Measurements from ENCODE around the gene POLL.
"Not testable (repeated sequence)": the region's sequence is repeated elsewhere in the genome, so short reads cannot be mapped to it uniquely, and the experiment has no call there.

The POLL gene

GRCh38 chr10:101595591-101596433 lies 7.8 kb upstream of the POLL start:
- Mint-ChIP-seq H3K36me3 (ENCODE audit: low read depth) (no peaks in the 10 kb centered on the region), H3K4me3 (no peak overlapping the region), H3K27me3 (ENCODE audit: low read depth) (no peaks in the 10 kb centered on the region), H3K4me1 (ENCODE audit: low read depth) (no peaks in the 10 kb centered on the region), H3K9me3 (no peaks in the 10 kb centered on the region), H3K27ac (no peak overlapping the region)
- no peak for DNase-seq (ENCODE audit: low spot score)

- not testable (repeated sequence) for H3K36me3 Mint-ChIP-seq (ENCODE audit: low read depth); H3K4me3 Mint-ChIP-seq; H3K4me1 Mint-ChIP-seq (ENCODE audit: low read depth); DNase-seq (ENCODE audit: low spot score); H3K27me3 Mint-ChIP-seq (ENCODE audit: low read depth); H3K9me3 Mint-ChIP-seq; H3K27ac Mint-ChIP-seq
These were observed 5.3 kb upstream of the POLL start for GRCh38 chr10:101593331-101593730.

- peak overlapping the region; percentile 8 for H3K27ac Mint-ChIP-seq
- H3K4me3 Mint-ChIP-seq, result peak overlapping the region; percentile 93
These were observed 822 bp upstream of the POLL start for GRCh38 chr10:101588879-101589278.

GRCh38 chr10:101585841-101586240 lies 2.2 kb downstream of the POLL start:
- Mint-ChIP-seq H3K27me3 (ENCODE audit: low read depth) (no peaks in the 10 kb centered on the region), H3K27ac (no peak overlapping the region), H3K9me3 (no peaks in the 10 kb centered on the region)

More at GRCh38 chr10:101588879-101589278, 822 bp upstream of the POLL start:
- Mint-ChIP-seq H3K9me3 (no peaks in the 10 kb centered on the region), H3K4me1 (ENCODE audit: low read depth) (peaks cover 17% of the 10 kb centered on the region), H3K36me3 (ENCODE audit: low read depth) (peaks cover 2% of the 10 kb centered on the region), H3K27me3 (ENCODE audit: low read depth) (no peaks in the 10 kb centered on the region)
- DNase-seq (ENCODE audit: low spot score), result no peak

GRCh38 chr10:101580486-101581399 lies 7.3 kb downstream of the POLL start:
- H3K9me3 Mint-ChIP-seq, result no peaks in the 10 kb centered on the region
- peaks cover 5% of the 10 kb centered on the region for H3K36me3 Mint-ChIP-seq (ENCODE audit: low read depth)
- DNase-seq (ENCODE audit: low spot score), result no peak
- no peak overlapping the region for H3K4me3 Mint-ChIP-seq
- H3K27ac Mint-ChIP-seq, result no peak overlapping the region
- no peaks in the 10 kb centered on the region for H3K4me1 Mint-ChIP-seq (ENCODE audit: low read depth)
- no peaks in the 10 kb centered on the region for H3K27me3 Mint-ChIP-seq (ENCODE audit: low read depth)

More at GRCh38 chr10:101585841-101586240, 2.2 kb downstream of the POLL start:
- no peak for DNase-seq (ENCODE audit: low spot score)
- Mint-ChIP-seq H3K4me1 (ENCODE audit: low read depth) (peaks cover 17% of the 10 kb centered on the region), H3K36me3 (ENCODE audit: low read depth) (peaks cover 5% of the 10 kb centered on the region), H3K4me3 (no peak overlapping the region)

GRCh38 chr10:101579516-101579870 lies 8.6 kb downstream of the POLL start:
- H3K4me3 Mint-ChIP-seq, result no peak overlapping the region
- H3K9me3 Mint-ChIP-seq, result no peaks in the 10 kb centered on the region
- no peak for DNase-seq (ENCODE audit: low spot score)
- H3K4me1 Mint-ChIP-seq (ENCODE audit: low read depth), result no peaks in the 10 kb centered on the region
- H3K27ac Mint-ChIP-seq, result no peak overlapping the region
- H3K27me3 Mint-ChIP-seq (ENCODE audit: low read depth), result no peaks in the 10 kb centered on the region
- H3K36me3 Mint-ChIP-seq (ENCODE audit: low read depth), result peaks cover 5% of the 10 kb centered on the region

- H3K27ac Mint-ChIP-seq, result no peak overlapping the region
- H3K9me3 Mint-ChIP-seq, result no peaks in the 10 kb centered on the region
- H3K4me3 Mint-ChIP-seq, result no peak overlapping the region
- H3K27me3 Mint-ChIP-seq (ENCODE audit: low read depth), result no peaks in the 10 kb centered on the region
- H3K4me1 Mint-ChIP-seq (ENCODE audit: low read depth), result no peaks in the 10 kb centered on the region
- no peak for DNase-seq (ENCODE audit: low spot score)
- H3K36me3 Mint-ChIP-seq (ENCODE audit: low read depth), result peaks cover 3% of the 10 kb centered on the region
These were observed 9.1 kb downstream of the POLL start for GRCh38 chr10:101578803-101579515.

- Mint-ChIP-seq H3K27ac (no peak overlapping the region), H3K27me3 (ENCODE audit: low read depth) (no peaks in the 10 kb centered on the region), H3K4me1 (ENCODE audit: low read depth) (no peaks in the 10 kb centered on the region), H3K9me3 (no peaks in the 10 kb centered on the region), H3K36me3 (ENCODE audit: low read depth) (no peaks in the 10 kb centered on the region), H3K4me3 (no peak overlapping the region)
- DNase-seq (ENCODE audit: low spot score), result no peak
These were observed 9.9 kb downstream of the POLL start for GRCh38 chr10:101578192-101578591.

- Mint-ChIP-seq H3K27me3 (ENCODE audit: low read depth) (no peaks in the 10 kb centered on the region), H3K4me3 (no peak overlapping the region), H3K36me3 (ENCODE audit: low read depth) (no peaks in the 10 kb centered on the region), H3K4me1 (ENCODE audit: low read depth) (no peaks in the 10 kb centered on the region), H3K27ac (no peak overlapping the region), H3K9me3 (no peaks in the 10 kb centered on the region)
- DNase-seq (ENCODE audit: low spot score), result no peak
These were observed 10.8 kb downstream of the POLL start for GRCh38 chr10:101577121-101577871.

- DNase-seq (ENCODE audit: low spot score), result no peak
- no peak overlapping the region for H3K4me3 Mint-ChIP-seq
- H3K36me3 Mint-ChIP-seq (ENCODE audit: low read depth), result no peaks in the 10 kb centered on the region
- no peaks in the 10 kb centered on the region for H3K9me3 Mint-ChIP-seq
- H3K4me1 Mint-ChIP-seq (ENCODE audit: low read depth), result no peaks in the 10 kb centered on the region
- H3K27ac Mint-ChIP-seq, result no peak overlapping the region
- H3K27me3 Mint-ChIP-seq (ENCODE audit: low read depth), result no peaks in the 10 kb centered on the region
These were observed 11.7 kb downstream of the POLL start for GRCh38 chr10:101576211-101576863.

- H3K36me3 Mint-ChIP-seq (ENCODE audit: low read depth), result no peaks in the 10 kb centered on the region
- H3K9me3 Mint-ChIP-seq, result no peaks in the 10 kb centered on the region
- H3K27me3 Mint-ChIP-seq (ENCODE audit: low read depth), result no peaks in the 10 kb centered on the region
- no peak for DNase-seq (ENCODE audit: low spot score)
- H3K27ac Mint-ChIP-seq, result no peak overlapping the region
- H3K4me3 Mint-ChIP-seq, result no peak overlapping the region
- no peaks in the 10 kb centered on the region for H3K4me1 Mint-ChIP-seq (ENCODE audit: low read depth)
These were observed 12.4 kb downstream of the POLL start for GRCh38 chr10:101575580-101576210.

- H3K9me3 Mint-ChIP-seq, result no peaks in the 10 kb centered on the region
- no peak overlapping the region for H3K4me3 Mint-ChIP-seq
- H3K27ac Mint-ChIP-seq, result no peak overlapping the region
- H3K4me1 Mint-ChIP-seq (ENCODE audit: low read depth), result no peaks in the 10 kb centered on the region
- DNase-seq (ENCODE audit: low spot score), result no peak
- no peaks in the 10 kb centered on the region for H3K27me3 Mint-ChIP-seq (ENCODE audit: low read depth)
- H3K36me3 Mint-ChIP-seq (ENCODE audit: low read depth), result no peaks in the 10 kb centered on the region
These were observed 13.0 kb downstream of the POLL start for GRCh38 chr10:101575091-101575490.

Data from T-helper 2 cell treated with Interferon-gamma antibody and Interleukin-4, amounts not matched to agents 5 μg/mL and 100 μg/mL, for 36 hours (primary cell).